NCI-H187 treated with DMSO at 0.1 percent for 48 hours (cell line): Measurements from ENCODE around the gene DNPEP.

Experiments
- DNase-seq: peaks from one replicate; lab custom pipeline; 2025; lab: John Stamatoyannopoulos, UW

DNPEP gene

GRCh38 chr2:219387306-219388120 is at the start of gene DNPEP:
DNPEP (minus strand) TSS chr2:219387912; CDS start chr2:219387794, 118 bp downstream.
- DNase-seq, result no peak

GRCh38 chr2:219437141-219437540 is 49.4 kb upstream of the DNPEP start:
- no peak for DNase-seq

DNA sequence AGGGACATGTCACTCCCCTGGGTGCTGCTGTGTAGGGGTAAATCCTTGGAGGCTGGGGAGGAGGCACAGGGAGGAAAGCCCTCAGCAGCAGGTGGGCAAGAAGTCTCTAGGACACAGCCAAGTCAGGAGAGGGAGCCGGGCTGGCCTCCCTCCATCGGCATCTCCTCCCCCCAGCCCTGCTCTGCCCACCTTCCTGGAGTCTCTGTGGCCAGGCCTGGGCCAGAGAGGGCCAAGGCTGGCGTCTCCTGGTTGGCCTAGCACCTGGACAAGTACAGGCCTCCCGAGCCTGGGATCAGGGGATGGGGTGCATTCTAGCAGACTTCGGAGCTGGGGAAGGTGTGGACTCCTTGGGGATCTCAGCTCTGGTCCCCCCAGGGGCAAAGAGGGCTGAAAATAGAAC is 48.8 kb upstream of the DNPEP start:
- DNase-seq, result no peak

DNA sequence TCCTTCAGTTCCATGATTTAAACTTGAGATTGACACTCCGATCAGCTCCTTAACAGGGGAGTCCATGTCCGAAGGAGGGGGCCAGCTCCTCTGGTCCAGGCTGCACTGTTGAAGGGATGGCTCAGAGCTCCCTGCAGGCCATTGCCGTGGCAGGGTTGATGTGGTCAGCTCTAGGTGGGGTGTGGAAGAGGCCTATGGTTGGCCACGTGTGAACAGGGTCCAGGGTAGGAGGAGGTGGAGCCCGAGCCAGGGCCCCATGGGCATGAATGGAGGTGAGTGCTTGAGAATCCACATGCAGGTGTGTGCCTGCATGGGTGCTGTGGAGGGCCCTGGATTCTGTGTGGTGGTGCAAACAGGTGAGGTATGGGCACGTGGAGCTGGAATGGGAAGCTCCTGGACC is 48.0 kb upstream of the DNPEP start:
- no peak for DNase-seq

DNA sequence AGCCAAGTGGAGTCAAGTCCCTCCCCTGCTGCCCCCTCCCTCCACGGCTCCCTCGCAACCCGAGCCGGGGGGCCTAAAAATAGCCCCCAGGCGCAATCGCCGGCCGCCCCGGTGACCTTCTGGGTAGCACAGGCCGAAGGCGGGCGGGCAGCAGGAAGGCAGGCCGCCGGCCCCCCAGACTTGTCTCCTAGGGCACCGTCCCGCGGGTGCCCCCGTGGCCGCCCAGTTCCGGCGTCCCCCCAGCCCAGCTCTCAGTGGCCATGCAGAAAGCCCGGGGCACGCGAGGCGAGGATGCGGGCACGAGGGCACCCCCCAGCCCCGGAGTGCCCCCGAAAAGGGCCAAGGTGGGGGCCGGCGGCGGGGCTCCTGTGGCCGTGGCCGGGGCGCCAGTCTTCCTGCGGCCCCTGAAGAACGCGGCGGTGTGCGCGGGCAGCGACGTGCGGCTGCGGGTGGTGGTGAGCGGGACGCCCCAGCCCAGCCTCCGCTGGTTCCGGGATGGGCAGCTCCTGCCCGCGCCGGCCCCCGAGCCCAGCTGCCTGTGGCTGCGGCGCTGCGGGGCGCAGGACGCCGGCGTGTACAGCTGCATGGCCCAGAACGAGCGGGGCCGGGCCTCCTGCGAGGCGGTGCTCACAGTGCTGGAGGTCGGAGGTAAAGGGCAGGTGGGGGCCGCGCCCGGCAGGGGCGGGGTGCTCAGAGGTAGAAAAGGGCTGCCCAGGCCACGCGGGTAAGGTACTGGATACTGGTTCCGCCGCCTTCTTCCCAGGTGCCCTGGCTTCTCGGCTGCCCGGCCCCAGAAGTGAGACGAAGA is 47.2 kb upstream of the DNPEP start, which contains the start of gene SPEG:
TSS of gene SPEG (plus strand) at position 126 of the 808 bp plus-strand sequence. CDS start at position 261, 135 bp downstream.
- DNase-seq, result no peak

- DNase-seq, result no peak
Observed at GRCh38 chr2:219434468-219434717, 46.7 kb upstream of the DNPEP start.

DNA sequence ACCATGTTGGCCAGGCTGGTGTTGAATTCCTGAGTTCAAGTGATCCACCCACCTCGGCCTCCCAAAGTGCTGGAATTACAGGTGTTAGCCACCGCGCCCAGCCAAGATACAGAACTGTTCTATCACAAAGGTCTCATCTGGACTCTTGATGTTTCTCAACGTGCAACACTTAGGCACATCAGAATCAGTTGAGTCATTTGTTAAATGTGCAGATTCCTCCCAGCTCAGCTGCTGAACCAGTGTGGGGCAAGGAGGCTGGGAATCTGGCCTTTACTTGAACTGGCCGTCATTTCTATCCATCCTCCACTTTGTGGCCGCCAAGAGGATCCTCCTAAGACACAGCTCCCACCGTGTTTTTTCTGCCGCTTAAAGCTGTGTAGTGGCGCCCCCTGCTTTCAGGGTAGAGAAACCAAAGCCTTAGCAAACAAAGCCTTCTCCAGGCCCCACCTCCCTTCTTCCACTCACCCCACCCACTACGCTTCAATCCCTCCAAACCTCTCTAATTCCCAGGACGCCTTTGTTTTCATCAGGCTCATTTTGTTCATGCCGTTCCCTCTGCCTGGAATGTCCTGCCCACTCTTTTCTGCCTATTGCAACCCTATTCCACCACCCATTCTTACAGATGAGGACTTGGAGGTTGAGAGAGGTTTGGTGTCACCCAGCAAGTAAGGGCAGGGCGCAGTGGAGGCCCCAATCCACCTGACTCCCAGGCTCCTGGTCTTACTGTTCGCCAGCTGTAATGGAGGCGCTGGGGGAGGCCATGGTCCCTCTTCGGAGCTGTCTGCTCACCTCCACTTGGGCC is 46.2 kb upstream of the DNPEP start:
- no peak for DNase-seq

DNA sequence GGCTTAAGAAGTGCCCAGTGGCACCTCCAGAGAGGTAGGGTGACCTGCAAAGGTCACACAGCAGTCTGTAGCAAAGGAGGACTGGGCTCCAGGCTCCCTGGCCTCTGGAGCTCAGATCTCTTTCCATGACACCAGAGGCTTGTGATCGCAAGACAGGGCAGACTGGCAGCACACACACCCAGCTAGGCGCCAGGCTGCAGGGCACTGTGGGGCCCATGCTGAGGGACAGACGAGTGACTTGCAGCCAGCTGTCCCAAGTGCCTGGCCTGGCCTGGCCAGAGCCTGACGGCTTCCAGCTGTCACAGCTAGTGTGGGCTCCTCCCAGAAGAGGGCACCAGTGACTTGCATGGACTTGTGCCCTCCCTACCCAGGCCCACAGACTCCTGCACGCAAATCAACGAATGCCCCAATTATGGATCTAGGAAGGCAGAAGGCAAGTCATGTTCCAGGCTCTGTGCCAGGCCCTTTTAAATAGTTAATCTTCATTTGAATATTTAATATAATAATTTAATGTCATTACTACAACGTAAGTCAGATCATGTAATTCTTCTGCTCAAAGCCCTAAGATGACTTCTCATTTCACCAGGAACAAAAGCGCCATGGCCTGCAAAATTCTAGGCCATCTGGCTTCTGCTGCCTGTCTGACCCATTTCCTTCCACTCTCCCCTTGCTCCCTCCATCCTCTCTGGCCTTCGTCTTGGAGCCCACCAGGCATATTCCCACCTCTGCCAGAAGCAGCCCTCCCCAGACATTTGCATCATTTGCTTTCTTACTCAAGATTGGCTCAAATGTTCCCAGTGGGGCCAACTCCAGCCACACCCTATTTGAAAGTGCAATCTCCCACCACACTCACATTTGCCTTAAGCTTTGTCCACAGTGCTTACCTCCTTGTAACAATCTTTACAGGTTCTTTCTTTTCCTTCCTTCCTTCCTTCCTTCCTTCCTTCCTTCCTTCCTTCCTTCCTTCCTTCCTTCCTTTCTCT is 43.2 kb upstream of the DNPEP start:
- no peak for DNase-seq

GRCh38 chr2:219429958-219430606 is 42.4 kb upstream of the DNPEP start:
- no peak for DNase-seq

DNA sequence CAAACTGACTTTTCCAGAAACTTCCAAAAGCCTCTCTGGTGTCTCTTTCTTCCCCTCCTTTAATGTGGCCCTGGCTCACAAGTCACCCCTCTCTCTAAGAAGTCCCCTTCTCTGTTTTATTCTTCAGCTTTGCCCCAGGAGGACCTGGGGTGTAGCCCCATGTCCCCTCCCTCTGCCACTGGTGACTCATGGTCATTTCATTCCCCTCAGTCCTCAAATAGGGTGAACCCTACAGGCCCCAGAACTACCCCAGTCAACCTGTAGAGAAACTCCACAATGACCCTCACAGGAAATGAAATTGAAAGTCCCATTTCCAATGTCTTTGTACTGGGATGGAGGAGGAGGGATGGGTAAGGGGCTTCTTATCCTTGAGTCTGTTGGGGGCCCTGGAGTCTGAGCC is 40.8 kb upstream of the DNPEP start:
- no peak for DNase-seq

- DNase-seq, result no peak
Observed at GRCh38 chr2:219426534-219427136, 38.9 kb upstream of the DNPEP start.

DNA sequence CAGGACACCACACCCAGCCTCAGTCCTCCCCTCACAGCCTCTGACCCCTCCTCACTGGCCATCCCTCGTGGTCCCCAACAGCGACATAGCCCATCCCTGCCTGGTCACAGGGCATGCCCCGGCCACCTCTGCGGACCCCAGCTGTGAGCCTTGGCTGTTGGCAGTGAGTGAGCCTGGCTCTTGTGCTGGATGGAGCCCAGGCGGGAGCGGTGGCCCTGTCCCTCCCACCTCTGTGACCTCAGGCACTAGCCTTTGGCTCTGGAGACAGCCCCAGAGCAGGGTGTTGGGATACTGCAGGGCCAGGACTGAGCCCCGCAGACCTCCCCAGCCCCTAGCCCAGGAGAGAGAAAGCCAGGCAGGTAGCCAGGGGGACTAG is 38.3 kb upstream of the DNPEP start:
- no peak for DNase-seq

GRCh38 chr2:219425238-219426067 is 37.7 kb upstream of the DNPEP start:
- DNase-seq, result no peak

DNA sequence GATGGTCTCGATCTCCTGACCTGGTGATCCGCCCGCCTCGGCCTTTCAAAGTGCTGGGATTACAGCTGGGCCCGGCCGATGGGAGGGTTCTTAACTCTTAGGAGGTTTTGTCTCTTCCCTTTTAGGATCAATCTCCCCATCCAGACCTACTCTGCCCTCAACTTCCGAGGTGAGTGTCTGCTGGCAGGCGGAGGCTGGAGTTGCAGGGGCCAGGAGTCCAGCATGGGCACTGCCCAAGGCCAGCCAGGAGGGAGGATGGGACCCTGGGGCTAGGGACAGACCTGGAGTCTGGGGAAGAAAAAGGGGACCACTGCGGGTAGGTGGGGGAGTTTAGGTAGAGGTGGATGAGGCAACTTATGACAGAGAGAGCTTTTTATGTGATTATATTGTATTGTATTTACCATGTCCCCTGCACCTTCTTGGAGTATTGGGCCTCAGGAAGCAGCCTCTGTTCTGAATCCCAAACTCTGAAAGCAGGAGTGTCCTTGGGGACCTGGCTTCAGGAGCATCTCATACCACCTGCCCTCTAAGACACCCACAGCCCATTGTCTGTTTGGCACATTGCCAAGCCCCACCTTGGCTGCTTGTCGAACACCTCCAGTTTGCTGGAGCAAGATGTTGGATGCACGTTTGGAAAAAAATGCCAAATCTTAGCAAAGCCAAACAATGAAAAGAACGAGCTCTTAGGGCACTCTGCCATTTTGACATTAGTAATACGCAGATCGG is 36.1 kb upstream of the DNPEP start:
- DNase-seq, result no peak

- DNase-seq, result no peak
Observed at GRCh38 chr2:219422952-219423534, 35.3 kb upstream of the DNPEP start.

DNA sequence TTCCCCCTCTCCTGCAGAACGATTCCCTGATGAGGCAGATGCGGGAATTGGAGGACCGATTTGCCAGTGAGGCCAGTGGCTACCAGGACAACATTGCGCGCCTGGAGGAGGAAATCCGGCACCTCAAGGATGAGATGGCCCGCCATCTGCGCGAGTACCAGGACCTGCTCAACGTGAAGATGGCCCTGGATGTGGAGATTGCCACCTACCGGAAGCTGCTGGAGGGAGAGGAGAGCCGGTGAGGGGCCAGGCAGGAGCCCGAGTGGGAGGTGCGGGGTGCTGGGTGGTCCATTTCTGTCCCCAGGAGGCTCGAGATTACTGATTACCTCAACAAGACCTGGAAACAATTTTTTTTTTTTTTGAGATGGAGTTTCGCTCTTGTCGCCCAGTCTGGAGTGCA is 33.6 kb upstream of the DNPEP start:
- DNase-seq, result no peak

- no peak for DNase-seq
Observed at GRCh38 chr2:219420687-219421086, 33.0 kb upstream of the DNPEP start.
